Retinal pigment epithelial cell (primary cell): Measurements from ENCODE around the gene EVX2.

Experiments
- DNase-seq: peaks from one replicate; pipeline ENCODE4 v3.0.0-alpha.2; 2010; ENCODE audit warnings: low read depth
- H3K4me3 ChIP-seq: 2 replicates; pipeline ENCODE4 v1.5.1; 2011; ENCODE audit warnings: mild to moderate bottlenecking, low read length, control low read depth, moderate library complexity
- CTCF ChIP-seq: conservative IDR thresholded peaks from 2 replicates; pipeline ENCODE4 v1.5.1; 2011; ENCODE audit warnings: low read depth, low read length, control low read depth, inconsistent platforms

EVX2 gene

GRCh38 chr2:176096243-176096985 is 12.7 kb upstream of the EVX2 start:
- TF ChIP-seq CTCF = no peak
- DNase-seq = no peak
- no peak overlapping the region for H3K4me3 ChIP-seq

- no peak for DNase-seq
- no peak for TF ChIP-seq CTCF
- H3K4me3 ChIP-seq = no peak overlapping the region
Measured at GRCh38 chr2:176095421-176095820, 11.7 kb upstream of the EVX2 start.

DNA sequence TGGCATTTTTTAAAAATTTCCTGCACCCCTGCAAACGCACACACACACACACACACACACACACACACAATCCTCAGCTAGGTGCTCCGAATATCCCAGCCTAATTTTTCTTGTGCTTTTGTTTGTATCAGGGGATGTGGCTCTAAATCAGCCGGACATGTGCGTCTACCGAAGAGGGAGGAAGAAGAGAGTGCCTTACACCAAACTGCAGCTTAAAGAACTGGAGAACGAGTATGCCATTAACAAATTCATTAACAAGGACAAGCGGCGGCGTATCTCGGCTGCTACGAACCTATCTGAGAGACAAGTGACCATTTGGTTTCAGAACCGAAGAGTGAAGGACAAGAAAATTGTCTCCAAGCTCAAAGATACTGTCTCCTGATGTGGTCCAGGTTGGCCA is 10.6 kb upstream of the EVX2 start:
- H3K4me3 ChIP-seq = no peak overlapping the region
- DNase-seq = no peak
- TF ChIP-seq CTCF = no peak

- no peak for DNase-seq
- no peak overlapping the region for H3K4me3 ChIP-seq
- no peak for TF ChIP-seq CTCF
Measured at GRCh38 chr2:176093898-176094249, 10.1 kb upstream of the EVX2 start.

DNA sequence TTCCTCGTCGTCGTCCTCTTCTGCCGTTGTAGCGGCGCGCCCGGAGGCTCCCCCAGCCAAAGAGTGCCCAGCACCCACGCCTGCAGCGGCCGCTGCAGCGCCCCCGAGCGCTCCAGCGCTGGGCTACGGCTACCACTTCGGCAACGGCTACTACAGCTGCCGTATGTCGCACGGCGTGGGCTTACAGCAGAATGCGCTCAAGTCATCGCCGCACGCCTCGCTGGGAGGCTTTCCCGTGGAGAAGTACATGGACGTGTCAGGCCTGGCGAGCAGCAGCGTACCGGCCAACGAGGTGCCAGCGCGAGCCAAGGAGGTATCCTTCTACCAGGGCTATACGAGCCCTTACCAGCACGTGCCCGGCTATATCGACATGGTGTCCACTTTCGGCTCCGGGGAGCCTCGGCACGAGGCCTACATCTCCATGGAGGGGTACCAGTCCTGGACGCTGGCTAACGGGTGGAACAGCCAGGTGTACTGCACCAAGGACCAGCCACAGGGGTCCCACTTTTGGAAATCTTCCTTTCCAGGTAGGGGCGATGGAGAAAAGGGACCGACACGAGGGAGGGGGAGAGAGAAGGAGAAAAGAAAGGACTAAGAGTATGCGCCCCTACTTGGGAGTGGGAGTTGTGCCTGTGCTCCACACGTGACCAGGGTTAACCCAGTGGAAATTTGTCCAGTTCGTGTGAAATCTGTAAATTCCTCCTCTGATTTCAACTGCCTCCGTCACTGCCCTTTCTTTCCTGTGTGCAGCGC is 9.6 kb upstream of the EVX2 start:
- no peak overlapping the region for H3K4me3 ChIP-seq
- no peak for DNase-seq
- no peak for TF ChIP-seq CTCF

- DNase-seq = no peak
- no peak within 1 kb of the TSS for H3K4me3 ChIP-seq
- TF ChIP-seq CTCF = no peak
Measured at GRCh38 chr2:176092270-176093144, 8.7 kb upstream of the EVX2 start, which contains the start of gene HOXD13. HOXD13 (plus strand) TSS chr2:176092721; CDS start chr2:176092891, 170 bp downstream.
